ENCODE data around the gene GIGYF1. TPM values are rescaled to one million over a fixed set of nuclear protein-coding genes. Genes with fewer than 3 reads are reported as not detected.

Gene GIGYF1
- total and polyA plus RNA-seq, 8 donors: 28.3 to 57.7 (median 39.7) TPM

- DNase-seq: peak in 1 of 4 donors; percentile 39
- no peak overlapping the region for H3K4me3 ChIP-seq
- no peak overlapping the region for H3K27ac ChIP-seq
- H3K36me3 ChIP-seq: no peaks in the 10 kb centered on the region
- peaks cover 22 to 48% of the 10 kb centered on the region in 2 donors for H3K27me3 ChIP-seq
- H3K9me3 ChIP-seq: peaks cover 0 to 2% of the 10 kb centered on the region in 2 donors
- H3K4me1 ChIP-seq: peaks cover 4 to 8% of the 10 kb centered on the region in 2 donors
- no peak for ATAC-seq
- TF ChIP-seq CTCF (IDR thresholded peaks at IDR 0.05): no peak
- intact Hi-C loops (cut with DNase I): no loop called here
Measured at GRCh38 chr7:100723732-100724275, 29.8 kb upstream of the GIGYF1 start.

- Histone ChIP-seq H3K4me3 (no peak overlapping the region), H3K36me3 (no peaks in the 10 kb centered on the region), H3K4me1 (peaks cover 4 to 8% of the 10 kb centered on the region in 2 donors), H3K9me3 (peaks cover 0 to 8% of the 10 kb centered on the region in 2 donors), H3K27ac (no peak overlapping the region), H3K27me3 (peaks cover 22 to 48% of the 10 kb centered on the region in 2 donors)
- ATAC-seq (no peak), DNase-seq (peak in 1 of 4 donors; percentile 62)
- TF ChIP-seq CTCF (IDR thresholded peaks at IDR 0.05): no peak
- intact Hi-C loops (cut with DNase I): no loop called here
Measured at GRCh38 chr7:100722480-100723212, 28.6 kb upstream of the GIGYF1 start.

GRCh38 chr7:100721505-100721812 is 27.4 kb upstream of the GIGYF1 start:
- no peak overlapping the region for H3K27ac ChIP-seq
- no peaks in the 10 kb centered on the region for H3K36me3 ChIP-seq
- peaks cover 4 to 8% of the 10 kb centered on the region in 2 donors for H3K4me1 ChIP-seq
- peak in 1 of 4 donors; percentile 60 for DNase-seq
- H3K27me3 ChIP-seq: peaks cover 22 to 48% of the 10 kb centered on the region in 2 donors
- no peak for ATAC-seq
- no peak overlapping the region for H3K4me3 ChIP-seq
- TF ChIP-seq CTCF (IDR thresholded peaks at IDR 0.05): no peak
- H3K9me3 ChIP-seq: peaks cover 0 to 8% of the 10 kb centered on the region in 2 donors
- intact Hi-C loops (cut with DNase I): no loop called here

- Histone ChIP-seq H3K4me1 (peaks cover 4 to 8% of the 10 kb centered on the region in 2 donors), H3K27me3 (peaks cover 22 to 48% of the 10 kb centered on the region in 2 donors), H3K9me3 (peaks cover 0 to 8% of the 10 kb centered on the region in 2 donors), H3K36me3 (no peaks in the 10 kb centered on the region), H3K27ac (no peak overlapping the region), H3K4me3 (no peak overlapping the region)
- DNase-seq (peak in 1 of 4 donors; percentile 61), ATAC-seq (no peak)
- no peak for TF ChIP-seq CTCF (IDR thresholded peaks at IDR 0.05)
- intact Hi-C loops (cut with DNase I): no loop called here
Measured at GRCh38 chr7:100720671-100721504, 26.8 kb upstream of the GIGYF1 start.

GRCh38 chr7:100720279-100720670 is 26.2 kb upstream of the GIGYF1 start, which contains the start of gene EPO:
Gene EPO, plus strand, starts transcription at chr7:100720468. Its CDS starts 513 bp downstream, at chr7:100720981.
- TF ChIP-seq CTCF (IDR thresholded peaks at IDR 0.05): no peak
- no peak within 1 kb of the TSS for H3K27ac ChIP-seq
- ATAC-seq (no peak), DNase-seq (no peak)
- intact Hi-C loops (cut with DNase I): no loop called here
- peaks cover 2 to 5% of the 10 kb centered on the region in 2 donors for H3K4me1 ChIP-seq
- no peak within 1 kb of the TSS for H3K4me3 ChIP-seq
- peaks cover 22 to 48% of the 10 kb centered on the region in 2 donors for H3K27me3 ChIP-seq
- no peaks in the 10 kb centered on the region for H3K36me3 ChIP-seq
- H3K9me3 ChIP-seq: peaks cover 0 to 8% of the 10 kb centered on the region in 2 donors
